NT2/D1 (cell line): ENCODE results near the gene SIN3A.
"Not testable (repeated sequence)": the region's sequence is repeated elsewhere in the genome, so short reads cannot be mapped to it uniquely, and the experiment has no call there.

Experiments
- DNase-seq: peaks from one replicate; pipeline ENCODE4 v3.0.0-alpha.2; 2011; ENCODE audit warnings: low read depth, low spot score
- H3K27me3 ChIP-seq: 2 replicates; pipeline ENCODE4 v1.6.0; 2011; ENCODE audit warnings: mild to moderate bottlenecking; ENCODE audit not compliant: insufficient read length, insufficient read depth
- H3K36me3 ChIP-seq: 2 replicates; pipeline ENCODE4 v1.6.1; 2011; ENCODE audit warnings: mild to moderate bottlenecking, low read length, mixed read lengths; ENCODE audit not compliant: insufficient read depth, insufficient read length
- H3K4me1 ChIP-seq: 2 replicates; pipeline ENCODE4 v1.5.1; 2011; ENCODE audit not compliant: insufficient read depth, insufficient read length
- H3K4me3 ChIP-seq: 2 replicates; pipeline ENCODE4 v1.5.1; 2011; ENCODE audit warnings: low read depth; ENCODE audit not compliant: insufficient read length
- H3K9ac ChIP-seq: 2 replicates; pipeline ENCODE4 v1.6.0; 2011; ENCODE audit warnings: low read depth; ENCODE audit not compliant: insufficient read length
- H3K9me3 ChIP-seq: 2 replicates; pipeline ENCODE4 v1.5.1; 2011; ENCODE audit warnings: mild to moderate bottlenecking, low read length; ENCODE audit not compliant: insufficient read depth
- SUZ12 ChIP-seq: IDR thresholded peaks from 2 replicates; pipeline ENCODE4 v1.6.1; 2011; ENCODE audit not compliant: insufficient read length, insufficient read depth; ENCODE audit errors: extremely low read depth
- YY1 ChIP-seq: IDR thresholded peaks from 2 replicates; pipeline ENCODE4 v1.6.1; 2011; ENCODE audit not compliant: insufficient read length, insufficient read depth
- ZNF274 ChIP-seq: IDR thresholded peaks from 2 replicates; pipeline ENCODE4 v1.6.1; 2011; ENCODE audit warnings: mild to moderate bottlenecking, low read depth, low read length

Gene SIN3A

GRCh38 chr15:75346796-75347221 lies 104.7 kb downstream of the SIN3A start, which contains the start of gene NEIL1:
TSS of gene NEIL1 (plus strand) at chr15:75347039. CDS start at chr15:75348906, 1,867 bp downstream.
- Histone ChIP-seq H3K36me3 (peaks cover under 1% of the 10 kb centered on the region), H3K9me3 (no peaks in the 10 kb centered on the region), H3K9ac (peak within 1 kb of the TSS; percentile 88), H3K4me3 (peak within 1 kb of the TSS; percentile 77), H3K27me3 (peaks cover 39% of the 10 kb centered on the region), H3K4me1 (peaks cover 8% of the 10 kb centered on the region)
- no peak for DNase-seq
- TF ChIP-seq ZNF274, result no peak
- no peak for TF ChIP-seq YY1
- TF ChIP-seq SUZ12, result no peak

- H3K4me3 ChIP-seq, DNase-seq: not testable (repeated sequence)
These were observed 107.5 kb downstream of the SIN3A start for GRCh38 chr15:75343953-75344352.

GRCh38 chr15:75342221-75342620 lies 109.3 kb downstream of the SIN3A start:
- no peak for DNase-seq
- no peak overlapping the region for H3K4me3 ChIP-seq
- H3K9ac ChIP-seq, result no peak overlapping the region
- peaks cover 13% of the 10 kb centered on the region for H3K27me3 ChIP-seq
- TF ChIP-seq YY1 (no peak), SUZ12 (no peak), ZNF274 (no peak)
- H3K4me1 ChIP-seq, result no peaks in the 10 kb centered on the region
- H3K36me3 ChIP-seq, result peaks cover 40% of the 10 kb centered on the region
- no peaks in the 10 kb centered on the region for H3K9me3 ChIP-seq

More at GRCh38 chr15:75343953-75344352, 107.5 kb downstream of the SIN3A start:
- Histone ChIP-seq H3K27me3 (peaks cover 30% of the 10 kb centered on the region), H3K36me3 (peaks cover 29% of the 10 kb centered on the region)
- not testable (repeated sequence) for H3K9me3 ChIP-seq, H3K4me1 ChIP-seq, H3K9ac ChIP-seq

- H3K9ac ChIP-seq, result no peak overlapping the region
These were observed 111.8 kb downstream of the SIN3A start for GRCh38 chr15:75339531-75340240.

GRCh38 chr15:75338661-75339240 lies 112.7 kb downstream of the SIN3A start:
- TF ChIP-seq YY1 (no peak), SUZ12 (no peak), ZNF274 (no peak)
- Histone ChIP-seq H3K9ac (no peak overlapping the region), H3K27me3 (no peaks in the 10 kb centered on the region), H3K4me3 (no peak overlapping the region), H3K9me3 (no peaks in the 10 kb centered on the region), H3K4me1 (no peaks in the 10 kb centered on the region), H3K36me3 (peaks cover 40% of the 10 kb centered on the region)
- DNase-seq, result no peak

More at GRCh38 chr15:75339531-75340240, 111.8 kb downstream of the SIN3A start:
- no peak overlapping the region for H3K4me3 ChIP-seq
- H3K36me3 ChIP-seq, result peaks cover 40% of the 10 kb centered on the region
- DNase-seq, result no peak
- H3K27me3 ChIP-seq, result no peaks in the 10 kb centered on the region
- no peaks in the 10 kb centered on the region for H3K4me1 ChIP-seq
- no peaks in the 10 kb centered on the region for H3K9me3 ChIP-seq
- TF ChIP-seq YY1 (no peak), SUZ12 (no peak), ZNF274 (no peak)

GRCh38 chr15:75335705-75336355 lies 115.7 kb downstream of the SIN3A start, which contains the start of gene COMMD4:
TSS of gene COMMD4 (plus strand) at chr15:75336063. CDS start at chr15:75336090, 27 bp downstream.
- no peaks in the 10 kb centered on the region for H3K9me3 ChIP-seq
- peak within 1 kb of the TSS; percentile 96 for H3K4me3 ChIP-seq
- peak; percentile 94 for DNase-seq
- H3K27me3 ChIP-seq, result no peaks in the 10 kb centered on the region
- peaks cover 29% of the 10 kb centered on the region for H3K36me3 ChIP-seq
- no peaks in the 10 kb centered on the region for H3K4me1 ChIP-seq
- no peak for TF ChIP-seq SUZ12
- no peak for TF ChIP-seq YY1
- no peak for TF ChIP-seq ZNF274
- H3K9ac ChIP-seq, result peak within 1 kb of the TSS; percentile 96

GRCh38 chr15:75335313-75335704 lies 116.2 kb downstream of the SIN3A start:
- Histone ChIP-seq H3K4me1 (no peaks in the 10 kb centered on the region), H3K36me3 (peaks cover 24% of the 10 kb centered on the region), H3K9me3 (no peaks in the 10 kb centered on the region), H3K9ac (peak overlapping the region; percentile 52), H3K27me3 (no peaks in the 10 kb centered on the region), H3K4me3 (no peak overlapping the region)
- DNase-seq, result no peak
- TF ChIP-seq YY1 (no peak), ZNF274 (no peak), SUZ12 (no peak)

GRCh38 chr15:75333654-75334419 lies 117.7 kb downstream of the SIN3A start:
- not testable (repeated sequence) for DNase-seq, H3K36me3 ChIP-seq, H3K9ac ChIP-seq, H3K9me3 ChIP-seq, H3K4me1 ChIP-seq, H3K4me3 ChIP-seq, H3K27me3 ChIP-seq

GRCh38 chr15:75332093-75332492 lies 119.4 kb downstream of the SIN3A start:
- H3K27me3 ChIP-seq, H3K9ac ChIP-seq, H3K4me1 ChIP-seq, H3K9me3 ChIP-seq, DNase-seq, H3K4me3 ChIP-seq, H3K36me3 ChIP-seq: not testable (repeated sequence)
